ENCODE data around the gene PLEKHA6.

The PLEKHA6 gene

GRCh38 chr1:204349602-204350001 is 10.1 kb downstream of the PLEKHA6 start:
- H4K20me1 ChIP-seq (ENCODE audit: control insufficient read depth, insufficient read depth, low read depth, low read length): no peaks in the 10 kb centered on the region
- H3K4me2 ChIP-seq (ENCODE audit: low read length): no peak overlapping the region
- H3K4me1 ChIP-seq (ENCODE audit: control insufficient read depth, low read length): no peaks in the 10 kb centered on the region
- no peaks in the 10 kb centered on the region for H3F3A ChIP-seq (ENCODE audit: control insufficient read depth, insufficient read depth)
- no peak overlapping the region for H3K27ac ChIP-seq (ENCODE audit: low read depth, low read length)
- TF ChIP-seq EZH2phosphoT487 (IDR thresholded peaks at IDR 0.05; ENCODE audit: borderline replicate concordance, low read length) (no peak), CTCF (IDR thresholded peaks at IDR 0.05; ENCODE audit: low read depth, low read length, poor library complexity, severe bottlenecking) (no peak)
- peaks cover 3% of the 10 kb centered on the region; the same call in 1 of the 2 replicates for H3K27me3 ChIP-seq (ENCODE audit: control insufficient read depth, low read length)
- no peaks in the 10 kb centered on the region for H3K9me2 ChIP-seq (replicated peaks; ENCODE audit: control insufficient read depth, low read length)
- H3K79me2 ChIP-seq (ENCODE audit: control insufficient read depth, low read length): no peaks in the 10 kb centered on the region
- no peak overlapping the region for H3K4me3 ChIP-seq (ENCODE audit: low read length)
- H3K36me3 ChIP-seq (ENCODE audit: control insufficient read depth, low read length): no peaks in the 10 kb centered on the region
- no peaks in the 10 kb centered on the region for H3K9me3 ChIP-seq (ENCODE audit: control insufficient read depth, insufficient read depth, low read length)

GRCh38 chr1:204348722-204349121 is 11.0 kb downstream of the PLEKHA6 start:
- 0 out of 2 replicates have a peak, but pooled peaks cover 4% of the 10 kb centered on the region for H3K27me3 ChIP-seq (ENCODE audit: control insufficient read depth, low read length)
- no peaks in the 10 kb centered on the region for H3K4me1 ChIP-seq (ENCODE audit: control insufficient read depth, low read length)
- H3K79me2 ChIP-seq (ENCODE audit: control insufficient read depth, low read length): no peaks in the 10 kb centered on the region
- no peak overlapping the region for H3K4me3 ChIP-seq (ENCODE audit: low read length)
- no peaks in the 10 kb centered on the region for H3F3A ChIP-seq (ENCODE audit: control insufficient read depth, insufficient read depth)
- H3K9me3 ChIP-seq (ENCODE audit: control insufficient read depth, insufficient read depth, low read length): no peaks in the 10 kb centered on the region
- no peaks in the 10 kb centered on the region for H3K9me2 ChIP-seq (replicated peaks; ENCODE audit: control insufficient read depth, low read length)
- no peak overlapping the region for H3K27ac ChIP-seq (ENCODE audit: low read depth, low read length)
- H3K36me3 ChIP-seq (ENCODE audit: control insufficient read depth, low read length): no peaks in the 10 kb centered on the region
- TF ChIP-seq CTCF (IDR thresholded peaks at IDR 0.05; ENCODE audit: low read depth, low read length, poor library complexity, severe bottlenecking): no peak
- no peak overlapping the region for H3K4me2 ChIP-seq (ENCODE audit: low read length)
- H4K20me1 ChIP-seq (ENCODE audit: control insufficient read depth, insufficient read depth, low read depth, low read length): no peaks in the 10 kb centered on the region

- Histone ChIP-seq H3K4me1 (ENCODE audit: control insufficient read depth, low read length) (no peaks in the 10 kb centered on the region), H3K79me2 (ENCODE audit: control insufficient read depth, low read length) (no peaks in the 10 kb centered on the region), H3K9me3 (ENCODE audit: control insufficient read depth, insufficient read depth, low read length) (no peaks in the 10 kb centered on the region), H3K27ac (ENCODE audit: low read depth, low read length) (no peak overlapping the region), H3K4me3 (ENCODE audit: low read length) (no peak overlapping the region), H3K36me3 (ENCODE audit: control insufficient read depth, low read length) (no peaks in the 10 kb centered on the region), H3K4me2 (ENCODE audit: low read length) (no peak overlapping the region), H3K9me2 (replicated peaks; ENCODE audit: control insufficient read depth, low read length) (no peaks in the 10 kb centered on the region), H3F3A (ENCODE audit: control insufficient read depth, insufficient read depth) (no peaks in the 10 kb centered on the region), H3K27me3 (ENCODE audit: control insufficient read depth, low read length) (0 out of 2 replicates have a peak, but pooled peaks cover 8% of the 10 kb centered on the region), H4K20me1 (ENCODE audit: control insufficient read depth, insufficient read depth, low read depth, low read length) (no peaks in the 10 kb centered on the region)
- TF ChIP-seq EZH2phosphoT487 (IDR thresholded peaks at IDR 0.05; ENCODE audit: borderline replicate concordance, low read length) (no peak), CTCF (IDR thresholded peaks at IDR 0.05; ENCODE audit: low read depth, low read length, poor library complexity, severe bottlenecking) (no peak)
These were observed 11.5 kb downstream of the PLEKHA6 start for GRCh38 chr1:204348242-204348641.

Measured in DOHH2 (cell line).